IMR-90 (cell line): ENCODE data around the gene PRKCA. TPM values are rescaled to one million over a fixed set of nuclear protein-coding genes. Genes with fewer than 3 reads are reported as not detected.

ENCODE experiments used
- ATAC-seq: fragments of 200-7000 bp; cut with Tn5 transposase; 2 replicates; pipeline ENCODE4 v1.9.1; 2020; ENCODE audit warnings: low read depth, mild to moderate bottlenecking, moderate library complexity
- BruUV-seq: library from RNA; stranded (reverse); fragments of 400-500 nt; replicated peaks from 2 replicates; lab custom pipeline; 2021; lab: Mats Ljungman, UMichigan
- CTCF ChIA-PET: fragments of 300-600 bp; formaldehyde crosslinking; extraction: SDS; loops from one replicate; lab custom pipeline; 2021; ENCODE audit warnings: antibody characterized with exemption; lab: Yijun Ruan, JAX
- POLR2A ChIA-PET: fragments of 300-600 bp; sonication (Branson Sonifier 250); formaldehyde crosslinking; loops from one replicate; lab custom pipeline; 2022; ENCODE audit warnings: antibody characterized with exemption; ENCODE audit not compliant: unreplicated experiment; lab: Charles Lee
- DNase-seq: peaks from one replicate; pipeline ENCODE4 v3.0.0; 2013
- H2AFZ ChIP-seq: replicated peaks from 2 replicates; pipeline ENCODE3; 2013; ENCODE audit warnings: low read length, mild to moderate bottlenecking; ENCODE audit not compliant: poor library complexity
- H2AK5ac ChIP-seq: 2 replicates; pipeline ENCODE4 v1.6.1; 2013; ENCODE audit warnings: low read depth, low read length, inconsistent platforms
- H2AK9ac ChIP-seq: replicated peaks from 2 replicates; pipeline ENCODE3; 2013; ENCODE audit warnings: mild to moderate bottlenecking, low read depth, low read length, moderate library complexity; ENCODE audit not compliant: poor library complexity
- H2BK120ac ChIP-seq: 2 replicates; pipeline ENCODE4 v1.6.1; 2013; ENCODE audit warnings: low read depth, low read length, inconsistent platforms
- H2BK15ac ChIP-seq: 3 replicates; pipeline ENCODE4 v1.6.1; 2013; ENCODE audit warnings: low read depth, low read length, inconsistent platforms
- H2BK20ac ChIP-seq: 2 replicates; pipeline ENCODE4 v1.6.1; 2013; ENCODE audit warnings: low read depth, mild to moderate bottlenecking, inconsistent platforms, low read length, moderate library complexity
- H2BK5ac ChIP-seq: 2 replicates; pipeline ENCODE4 v1.6.1; 2013; ENCODE audit warnings: mild to moderate bottlenecking, low read depth, low read length, inconsistent platforms; ENCODE audit not compliant: poor library complexity, severe bottlenecking
- H3K14ac ChIP-seq: replicated peaks from 2 replicates; pipeline ENCODE4 v1.6.1; 2013; ENCODE audit warnings: low read depth, low read length, inconsistent platforms
- H3K18ac ChIP-seq: 2 replicates; pipeline ENCODE4 v1.6.1; 2013; ENCODE audit warnings: low read depth, low read length, control low read depth
- H3K23ac ChIP-seq: 2 replicates; pipeline ENCODE4 v1.6.1; 2013; ENCODE audit warnings: low read depth, low read length, inconsistent platforms
- H3K27ac ChIP-seq: 2 replicates; pipeline ENCODE4 v1.5.1; 2013; ENCODE audit warnings: mild to moderate bottlenecking, control low read depth, low read length; ENCODE audit not compliant: insufficient read depth
- H3K27me3 ChIP-seq: 2 replicates; pipeline ENCODE4 v1.6.1; 2013; ENCODE audit warnings: low read length; ENCODE audit not compliant: control insufficient read depth, insufficient read depth
- H3K36me3 ChIP-seq: 2 replicates; pipeline ENCODE4 v1.6.1; 2013; ENCODE audit warnings: low read length, mixed read lengths; ENCODE audit not compliant: control insufficient read depth, insufficient read depth
- H3K4ac ChIP-seq: 2 replicates; pipeline ENCODE4 v1.6.1; 2013; ENCODE audit warnings: low read depth, low read length, inconsistent platforms
- H3K4me1 ChIP-seq: 2 replicates; pipeline ENCODE4 v1.6.1; 2013; ENCODE audit warnings: low read length, mixed read lengths; ENCODE audit not compliant: control insufficient read depth, insufficient read depth
- H3K4me2 ChIP-seq: 2 replicates; pipeline ENCODE4 v1.6.1; 2013; ENCODE audit warnings: low read depth, mild to moderate bottlenecking, control low read depth, low read length, moderate library complexity
- H3K4me3 ChIP-seq: 2 replicates; pipeline ENCODE4 v1.5.1; 2013; ENCODE audit warnings: low read depth, mild to moderate bottlenecking, control low read depth, low read length, moderate library complexity; ENCODE audit not compliant: insufficient read depth
- H3K56ac ChIP-seq: 2 replicates; pipeline ENCODE4 v1.6.1; 2013; ENCODE audit warnings: low read length, inconsistent platforms; ENCODE audit not compliant: insufficient read depth; ENCODE audit errors: extremely low read depth
- H3K79me1 ChIP-seq, 2 experiments: 2 replicates each; pipeline ENCODE4 v1.6.1; 2013; ENCODE audit warnings: low read length in 2 of 2, inconsistent platforms in 1 of 2, low read depth in 1 of 2
- H3K9ac ChIP-seq: 2 replicates; pipeline ENCODE4 v1.6.1; 2013; ENCODE audit warnings: low read depth, low read length, control low read depth
- H3K9me1 ChIP-seq: 2 replicates; pipeline ENCODE4 v1.6.1; 2013; ENCODE audit warnings: low read length, inconsistent platforms; ENCODE audit not compliant: insufficient read depth
- H3K9me3 ChIP-seq: 2 replicates; pipeline ENCODE4 v1.6.1; 2013; ENCODE audit warnings: low read length; ENCODE audit not compliant: control insufficient read depth, insufficient read depth
- H4K20me1 ChIP-seq: 2 replicates; pipeline ENCODE4 v1.6.1; 2013; ENCODE audit warnings: low read length, inconsistent platforms; ENCODE audit not compliant: insufficient read depth
- H4K5ac ChIP-seq: 2 replicates; pipeline ENCODE4 v1.6.1; 2013; ENCODE audit warnings: mild to moderate bottlenecking, low read depth, low read length, control low read depth
- H4K8ac ChIP-seq, 2 experiments: 2 replicates each; pipeline ENCODE4 v1.6.1; 2013; ENCODE audit warnings: low read depth in 2 of 2, low read length in 2 of 2, control low read depth in 1 of 2, inconsistent platforms in 1 of 2
- H4K91ac ChIP-seq: 2 replicates; pipeline ENCODE4 v1.6.1; 2013; ENCODE audit warnings: low read depth, low read length, inconsistent platforms; ENCODE audit not compliant: insufficient read depth
- CEBPB ChIP-seq: IDR thresholded peaks from 2 replicates; pipeline ENCODE4 v1.6.1; 2012; ENCODE audit warnings: low read depth, low read length, improper control_type of control experiment
- RAD21 ChIP-seq: IDR thresholded peaks from 2 replicates; pipeline ENCODE4 v1.6.1; 2012; ENCODE audit warnings: low read length, improper control_type of control experiment
- WGBS, 2 experiments: methylation state at CpG; one replicate each; pipeline versions ENCODE4 v1.1.5 to v1.1.7; 2013; ENCODE audit warnings: missing lambda C conversion rate in 2 of 2; ENCODE audit not compliant: insufficient read length in 1 of 2; ENCODE audit errors: extremely low coverage in 2 of 2; 5-methylcytosine and 5-hydroxymethylcytosine counted together
- dilution Hi-C: fragments of 300-500 bp; cut with HindIII; formaldehyde crosslinking; loops from one replicate; pipeline ENCODE4 v1.14.3; 2018; ENCODE audit warnings: low sequenced_read_pairs; ENCODE audit not compliant: unreplicated experiment
- in situ Hi-C: fragments of 300-500 bp; cut with MboI; formaldehyde crosslinking; loops from 3 replicates; pipeline ENCODE4 v1.14.3; 2019; ENCODE audit warnings: low sequenced_read_pairs, inconsistent platforms, mixed read lengths
- intact Hi-C: fragments of 100-400 bp; cut with micrococcal nuclease; formaldehyde crosslinking; loops from 2 replicates; pipeline ENCODE4 v1.10.0; 2022
- polyA plus RNA-seq, 3 experiments: library from polyadenylated mRNA; depleted of rRNA; stranded (reverse); fragments of >200 nt; gene quantifications; 2 replicates each; pipeline ENCODE4 v1.2.3, GENCODE V29; 2012; ENCODE audit warnings: low replicate concordance in 1 of 3
- total RNA-seq: library from RNA; depleted of rRNA; stranded (reverse); fragments of >200 nt; gene quantifications from 2 replicates; pipeline ENCODE4 v1.2.3, GENCODE V29; 2012

Gene PRKCA
- total and polyA plus RNA-seq, 2 of the 4 experiments (the other 2 are of a cell fraction): 31.0 to 46.0 TPM

DNA sequence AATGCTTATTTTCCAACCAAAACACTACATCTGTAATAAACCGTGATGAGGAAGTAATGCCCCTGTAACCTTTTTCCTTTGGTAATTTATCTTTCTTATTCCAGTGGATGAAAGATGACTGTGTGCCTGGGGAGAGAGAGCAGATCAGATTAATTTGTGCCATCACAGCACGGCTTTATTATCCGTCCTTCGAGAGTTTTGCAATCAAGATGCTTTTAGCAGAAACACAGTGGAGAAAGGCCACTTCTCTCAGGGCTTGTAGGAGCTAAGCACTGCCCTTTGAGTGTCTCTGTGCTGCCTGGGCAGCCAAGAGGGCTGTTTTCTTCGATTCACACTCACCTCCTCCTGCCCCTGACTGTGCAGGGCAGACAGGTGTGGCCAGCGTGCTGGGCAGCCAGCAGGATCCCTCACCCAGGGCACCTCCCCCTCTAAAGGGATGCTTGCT is 190.2 kb downstream of the PRKCA start:
- no TSS peak for BruUV-seq
- dilution Hi-C loops (no loop called here), intact Hi-C loops (no loop called here), in situ Hi-C loops (no loop called here)
- H4K8ac ChIP-seq: peak overlapping the region; percentile 57 to 69; a peak in 3 of 4 replicates
- TF ChIP-seq RAD21: no peak
- peak; percentile 49; the same call in 1 of the 2 replicates for TF ChIP-seq CEBPB
- H3K56ac ChIP-seq: no peak overlapping the region
- H3K14ac ChIP-seq: peak overlapping the region; percentile 63
- CTCF ChIA-PET: no interaction called here
- H2BK120ac ChIP-seq: peak overlapping the region; percentile 78
- ATAC-seq (no peak), DNase-seq (no peak)
- H2BK20ac ChIP-seq: peak overlapping the region; percentile 13; the same call in 1 of the 2 replicates
- peak overlapping the region; percentile 85 for H3K4ac ChIP-seq
- 33% methylated on average over 3 of the region's 6 CpGs; no CpG with 5 or more reads in 1 of the 2 experiments for WGBS, 2 experiments
- H2BK15ac ChIP-seq: peak overlapping the region; percentile 34; the same call in 1 of the 3 replicates
- no peak overlapping the region for H3K4me3 ChIP-seq
- H3K4me1 ChIP-seq: peaks cover 17% of the 10 kb centered on the region
- peak overlapping the region; percentile 23 for H2AFZ ChIP-seq
- H3K9ac ChIP-seq: no peak overlapping the region; the same call in 1 of the 2 replicates
- POLR2A ChIA-PET: no interaction called here
- peak overlapping the region; percentile 90; the same call in 1 of the 2 replicates for H2AK5ac ChIP-seq
- peaks cover 18% of the 10 kb centered on the region for H3K9me1 ChIP-seq
- H3K27ac ChIP-seq: peak overlapping the region; percentile 78
- peaks cover 11% of the 10 kb centered on the region; the same call in 1 of the 2 replicates for H4K20me1 ChIP-seq
- H2AK9ac ChIP-seq: peak overlapping the region; percentile 74
- peaks cover 35 to 67% of the 10 kb centered on the region in 2 experiments for H3K79me1 ChIP-seq
- H3K23ac ChIP-seq: peak overlapping the region; percentile 0
- H3K27me3 ChIP-seq: no peaks in the 10 kb centered on the region
- H4K5ac ChIP-seq: peak overlapping the region; percentile 93; the same call in 1 of the 2 replicates
- H3K36me3 ChIP-seq: peaks cover 2% of the 10 kb centered on the region; the same call in 1 of the 2 replicates
- H4K91ac ChIP-seq: peak overlapping the region; percentile 43
- H2BK5ac ChIP-seq: peak overlapping the region; percentile 92
- peak overlapping the region; percentile 93 for H3K18ac ChIP-seq
- H3K4me2 ChIP-seq: peak overlapping the region; percentile 52
- no peaks in the 10 kb centered on the region for H3K9me3 ChIP-seq
